HepG2 (cell line): Measurements from ENCODE around the gene SFXN5. TPM values are rescaled to one million over a fixed set of nuclear protein-coding genes. Genes with fewer than 3 reads are reported as not detected.

Experiments
- ASH2L ChIP-seq: fragments of 300-600, 200-600 bp; sonication (generic); IDR thresholded peaks from 2 replicates; pipeline ENCODE4 v1.7.0; 2017; ENCODE audit warnings: low read depth, mild to moderate bottlenecking, moderate library complexity, mixed read lengths, low read length; ENCODE audit not compliant: insufficient read length
- ATF7 ChIP-seq, 2 experiments: fragments of 450-650 bp in 1 of 2; sonication (generic) in 1 of 2; formaldehyde crosslinking in 1 of 2; IDR thresholded peaks; 2 replicates each; pipeline versions ENCODE4 v1.4.0 to v1.6.1; 2016 to 2020; ENCODE audit warnings: antibody characterized with exemption in 1 of 2, mild to moderate bottlenecking in 1 of 2, missing genetic modification reagents in 1 of 2
- BRD4 ChIP-seq: sonication (generic); formaldehyde crosslinking; IDR thresholded peaks from 2 replicates; pipeline ENCODE4 v1.4.0; 2020; ENCODE audit warnings: missing genetic modification reagents
- GLI4 ChIP-seq: sonication (generic); formaldehyde crosslinking; IDR thresholded peaks from 2 replicates; pipeline ENCODE4 v1.5.1; 2020; ENCODE audit warnings: missing genetic modification reagents, mild to moderate bottlenecking, moderate library complexity, borderline replicate concordance
- HOMEZ ChIP-seq: IDR thresholded peaks from 2 replicates; pipeline ENCODE4 v1.6.1; 2016; ENCODE audit warnings: low read depth
- IKZF5 ChIP-seq: IDR thresholded peaks from 2 replicates; pipeline ENCODE4 v1.6.1; 2018; ENCODE audit warnings: missing genetic modification reagents, mild to moderate bottlenecking, missing compliant biosample characterization
- MAFG ChIP-seq: sonication (generic); formaldehyde crosslinking; IDR thresholded peaks from 2 replicates; pipeline ENCODE4 v1.5.1; 2020; ENCODE audit warnings: mild to moderate bottlenecking, missing genetic modification reagents
- MED1 ChIP-seq: sonication (generic); formaldehyde crosslinking; IDR thresholded peaks from 2 replicates; pipeline ENCODE4 v1.4.0; 2020; ENCODE audit warnings: missing genetic modification reagents
- MEIS2 ChIP-seq: sonication (generic); formaldehyde crosslinking; IDR thresholded peaks from 2 replicates; pipeline ENCODE4 v1.9.0; 2021; ENCODE audit warnings: mild to moderate bottlenecking, missing genetic modification reagents
- MIXL1 ChIP-seq: IDR thresholded peaks from 2 replicates; pipeline ENCODE4 v1.6.1; 2016
- SP5 ChIP-seq: IDR thresholded peaks from 2 replicates; pipeline ENCODE4 v1.6.1; 2016; ENCODE audit warnings: low read depth, borderline replicate concordance
- ZKSCAN5 ChIP-seq: sonication (generic); formaldehyde crosslinking; IDR thresholded peaks from 2 replicates; pipeline ENCODE4 v1.5.1; 2020; ENCODE audit warnings: mild to moderate bottlenecking, missing genetic modification reagents
- ZNF337 ChIP-seq: sonication (generic); formaldehyde crosslinking; IDR thresholded peaks from 2 replicates; pipeline ENCODE4 v1.5.1; 2020; ENCODE audit warnings: missing genetic modification reagents, low read depth, mild to moderate bottlenecking, borderline replicate concordance
- ZNF44 ChIP-seq: sonication (generic); formaldehyde crosslinking; IDR thresholded peaks from 2 replicates; pipeline ENCODE4 v1.5.1; 2020; ENCODE audit warnings: mild to moderate bottlenecking, missing genetic modification reagents
- ZNF777 ChIP-seq: sonication (generic); formaldehyde crosslinking; IDR thresholded peaks from 2 replicates; pipeline ENCODE4 v1.4.0; 2020; ENCODE audit warnings: missing genetic modification reagents
- polyA plus RNA-seq, 8 experiments: library from polyadenylated mRNA; depleted of rRNA in 3 of 8; stranded (reverse) in 7 of 8; unstranded in 1 of 8; fragments of >200 nt; fragmentation: Illumina TruSeq in 4 of 8; extraction: Trizol in 4 of 8; gene quantifications; 2 replicates each; pipeline versions ENCODE4 v1.2.1 to v1.2.3, GENCODE V29; 2011 to 2016; ENCODE audit warnings: low read depth in 4 of 8, missing spikeins in 1 of 8, mixed read lengths in 1 of 8; ENCODE audit not compliant: insufficient read depth in 1 of 8
- total RNA-seq, 5 experiments: library from RNA; depleted of rRNA; stranded (reverse); fragments of >200 nt; fragmentation: Illumina TruSeq; extraction: Trizol; gene quantifications; 2 replicates each; pipeline ENCODE4 v1.2.3, GENCODE V29; 2016; ENCODE audit warnings: low read depth in 1 of 5
- TF ChIP-seq, protein P1 (sequence below): sonication (generic); formaldehyde crosslinking; IDR thresholded peaks from 2 replicates; pipeline ENCODE4 v1.5.1; 2020; ENCODE audit warnings: mild to moderate bottlenecking, missing genetic modification reagents, moderate library complexity
- TF ChIP-seq, protein P2 (sequence below): sonication (generic); formaldehyde crosslinking; IDR thresholded peaks from 2 replicates; pipeline ENCODE4 v1.8.1; 2023; ENCODE audit warnings: mild to moderate bottlenecking, moderate library complexity, missing genetic modification reagents
- TF ChIP-seq, protein P3 (sequence below): sonication (generic); formaldehyde crosslinking; IDR thresholded peaks from 2 replicates; pipeline ENCODE4 v1.8.0; 2022; ENCODE audit warnings: mild to moderate bottlenecking, missing genetic modification reagents

Gene SFXN5
- total and polyA plus RNA-seq, 2 of the 13 experiments (the other 11 are each of a cell fraction or from before 2014, with no cell fraction given) = 34.9 to 37.4 TPM

DNA sequence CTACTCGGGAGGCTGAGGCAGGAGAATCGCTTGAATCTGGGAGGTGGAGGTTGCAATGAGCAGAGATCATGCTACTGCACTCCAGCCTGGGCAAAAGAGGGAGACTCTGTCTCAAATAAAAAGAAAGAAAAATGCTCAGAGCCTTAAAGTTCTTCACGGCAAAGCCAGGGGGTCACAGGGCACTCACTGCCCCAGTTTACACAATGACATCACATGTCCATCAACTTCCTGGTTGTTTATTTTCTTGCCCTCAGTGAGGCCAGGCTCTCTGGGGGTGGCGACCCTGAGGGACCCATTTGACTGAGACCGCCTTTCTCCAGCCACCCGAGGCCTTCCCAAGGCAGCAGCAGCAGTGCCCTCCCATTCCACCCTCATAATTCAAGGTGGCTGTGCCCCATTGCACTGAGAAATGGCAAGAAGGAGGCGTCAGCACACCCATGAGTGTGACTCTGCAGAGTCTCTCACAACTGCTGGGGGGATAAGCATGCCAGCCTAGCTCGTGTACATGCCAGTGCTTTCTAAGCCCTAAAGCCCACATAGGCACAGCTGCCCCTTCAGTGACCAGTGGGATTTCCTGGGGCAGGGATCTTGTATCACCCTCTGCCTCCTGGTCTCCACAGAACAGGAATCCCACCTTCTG lies 50.0 kb downstream of the SFXN5 start (continued):
- no peak for TF ChIP-seq IKZF5 (CRISPR knock-in tag)
- TF ChIP-seq, protein P1, sequence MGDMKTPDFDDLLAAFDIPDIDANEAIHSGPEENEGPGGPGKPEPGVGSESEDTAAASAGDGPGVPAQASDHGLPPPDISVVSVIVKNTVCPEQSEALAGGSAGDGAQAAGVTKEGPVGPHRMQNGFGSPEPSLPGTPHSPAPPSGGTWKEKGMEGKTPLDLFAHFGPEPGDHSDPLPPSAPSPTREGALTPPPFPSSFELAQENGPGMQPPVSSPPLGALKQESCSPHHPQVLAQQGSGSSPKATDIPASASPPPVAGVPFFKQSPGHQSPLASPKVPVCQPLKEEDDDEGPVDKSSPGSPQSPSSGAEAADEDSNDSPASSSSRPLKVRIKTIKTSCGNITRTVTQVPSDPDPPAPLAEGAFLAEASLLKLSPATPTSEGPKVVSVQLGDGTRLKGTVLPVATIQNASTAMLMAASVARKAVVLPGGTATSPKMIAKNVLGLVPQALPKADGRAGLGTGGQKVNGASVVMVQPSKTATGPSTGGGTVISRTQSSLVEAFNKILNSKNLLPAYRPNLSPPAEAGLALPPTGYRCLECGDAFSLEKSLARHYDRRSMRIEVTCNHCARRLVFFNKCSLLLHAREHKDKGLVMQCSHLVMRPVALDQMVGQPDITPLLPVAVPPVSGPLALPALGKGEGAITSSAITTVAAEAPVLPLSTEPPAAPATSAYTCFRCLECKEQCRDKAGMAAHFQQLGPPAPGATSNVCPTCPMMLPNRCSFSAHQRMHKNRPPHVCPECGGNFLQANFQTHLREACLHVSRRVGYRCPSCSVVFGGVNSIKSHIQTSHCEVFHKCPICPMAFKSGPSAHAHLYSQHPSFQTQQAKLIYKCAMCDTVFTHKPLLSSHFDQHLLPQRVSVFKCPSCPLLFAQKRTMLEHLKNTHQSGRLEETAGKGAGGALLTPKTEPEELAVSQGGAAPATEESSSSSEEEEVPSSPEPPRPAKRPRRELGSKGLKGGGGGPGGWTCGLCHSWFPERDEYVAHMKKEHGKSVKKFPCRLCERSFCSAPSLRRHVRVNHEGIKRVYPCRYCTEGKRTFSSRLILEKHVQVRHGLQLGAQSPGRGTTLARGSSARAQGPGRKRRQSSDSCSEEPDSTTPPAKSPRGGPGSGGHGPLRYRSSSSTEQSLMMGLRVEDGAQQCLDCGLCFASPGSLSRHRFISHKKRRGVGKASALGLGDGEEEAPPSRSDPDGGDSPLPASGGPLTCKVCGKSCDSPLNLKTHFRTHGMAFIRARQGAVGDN (CRISPR knock-in tag) = peak; percentile 83
- peak; percentile 90 for TF ChIP-seq ASH2L
- TF ChIP-seq ZNF44 (CRISPR knock-in tag) = 0 out of 2 replicates have a peak, but pooled peaks have one; percentile 28
- TF ChIP-seq ATF7 (IDR thresholded peaks at IDR 0.05) = peak; percentile 66
- TF ChIP-seq ATF7 (CRISPR knock-in tag; IDR thresholded peaks at IDR 0.05) = peak; percentile 91
- TF ChIP-seq GLI4 (CRISPR knock-in tag) = peak; percentile 64; the same call in 1 of the 2 replicates
- TF ChIP-seq MED1 (CRISPR knock-in tag) = peak; percentile 55
- peak; percentile 10; the same call in 1 of the 2 replicates for TF ChIP-seq BRD4
- TF ChIP-seq ZNF337 (CRISPR knock-in tag) = 0 out of 2 replicates have a peak, but pooled peaks have one; percentile 36
- TF ChIP-seq ZKSCAN5 (CRISPR knock-in tag) = no peak
- TF ChIP-seq SP5 (CRISPR knock-in tag) = 0 out of 2 replicates have a peak, but pooled peaks have one; percentile 27
- 0 out of 2 replicates have a peak, but pooled peaks have one; percentile 9 for TF ChIP-seq MIXL1 (CRISPR knock-in tag)
- no peak for TF ChIP-seq MAFG (CRISPR knock-in tag)
- TF ChIP-seq HOMEZ = no peak
- peak; percentile 97 for TF ChIP-seq MEIS2 (CRISPR knock-in tag)
- TF ChIP-seq, protein P2, sequence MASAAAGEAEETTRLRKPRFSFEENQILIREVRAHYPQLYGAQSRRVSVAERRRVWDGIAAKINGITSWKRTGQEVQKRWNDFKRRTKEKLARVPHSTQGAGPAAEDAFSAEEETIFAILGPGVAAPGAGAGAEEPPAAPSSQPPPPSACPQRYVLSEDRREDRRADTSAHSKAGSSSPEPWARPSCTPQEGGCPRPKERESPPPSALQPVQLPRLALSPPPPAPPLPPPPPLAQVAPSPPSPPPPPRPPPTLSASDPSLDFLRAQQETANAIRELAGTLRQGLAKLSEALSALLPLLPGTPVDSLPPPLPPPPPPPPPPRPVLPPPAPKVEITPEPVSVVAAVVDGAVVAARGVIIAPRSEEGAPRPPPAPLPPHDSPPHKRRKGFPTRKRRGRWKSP (CRISPR knock-in tag) = peak; percentile 28; the same call in 1 of the 2 replicates
- TF ChIP-seq, protein P3, sequence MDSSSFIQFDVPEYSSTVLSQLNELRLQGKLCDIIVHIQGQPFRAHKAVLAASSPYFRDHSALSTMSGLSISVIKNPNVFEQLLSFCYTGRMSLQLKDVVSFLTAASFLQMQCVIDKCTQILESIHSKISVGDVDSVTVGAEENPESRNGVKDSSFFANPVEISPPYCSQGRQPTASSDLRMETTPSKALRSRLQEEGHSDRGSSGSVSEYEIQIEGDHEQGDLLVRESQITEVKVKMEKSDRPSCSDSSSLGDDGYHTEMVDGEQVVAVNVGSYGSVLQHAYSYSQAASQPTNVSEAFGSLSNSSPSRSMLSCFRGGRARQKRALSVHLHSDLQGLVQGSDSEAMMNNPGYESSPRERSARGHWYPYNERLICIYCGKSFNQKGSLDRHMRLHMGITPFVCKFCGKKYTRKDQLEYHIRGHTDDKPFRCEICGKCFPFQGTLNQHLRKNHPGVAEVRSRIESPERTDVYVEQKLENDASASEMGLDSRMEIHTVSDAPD = no peak
- TF ChIP-seq ZNF777 (CRISPR knock-in tag) = no peak
